IPS-NIHi11 (cell line): Measurements from ENCODE around the gene NEURL1.

Experiments
- DNase-seq: peaks from one replicate; pipeline ENCODE4 v3.0.0; 2012; ENCODE audit warnings: mixed read lengths, low spot score

NEURL1 gene

GRCh38 chr10:103584216-103585010 lies 90.9 kb downstream of the NEURL1 start:
- DNase-seq = peak; percentile 61

- no peak for DNase-seq
Observed at GRCh38 chr10:103585011-103585405, 91.5 kb downstream of the NEURL1 start.

GRCh38 chr10:103587073-103587472 lies 93.6 kb downstream of the NEURL1 start:
- no peak for DNase-seq

GRCh38 chr10:103589074-103589630 lies 95.6 kb downstream of the NEURL1 start:
- no peak for DNase-seq

- DNase-seq = no peak
Observed at GRCh38 chr10:103590060-103590459, 96.6 kb downstream of the NEURL1 start.

GRCh38 chr10:103590744-103591291 lies 97.3 kb downstream of the NEURL1 start:
- DNase-seq = no peak

- DNase-seq = peak; percentile 90
Observed at GRCh38 chr10:103592186-103593021, 98.9 kb downstream of the NEURL1 start.

GRCh38 chr10:103593022-103593570 lies 99.6 kb downstream of the NEURL1 start:
- no peak for DNase-seq

- DNase-seq = no peak
Observed at GRCh38 chr10:103595933-103596726, 102.6 kb downstream of the NEURL1 start.

- no peak for DNase-seq
Observed at GRCh38 chr10:103597003-103597402, 103.5 kb downstream of the NEURL1 start.

GRCh38 chr10:103598654-103599115 lies 105.2 kb downstream of the NEURL1 start:
- DNase-seq = peak; percentile 90

- DNase-seq = no peak
Observed at GRCh38 chr10:103599211-103599610, 105.7 kb downstream of the NEURL1 start.

GRCh38 chr10:103599907-103600306 lies 106.4 kb downstream of the NEURL1 start:
- no peak for DNase-seq

- DNase-seq = no peak
Observed at GRCh38 chr10:103600325-103600724, 106.8 kb downstream of the NEURL1 start.

GRCh38 chr10:103600956-103601569 lies 107.6 kb downstream of the NEURL1 start:
- no peak for DNase-seq

GRCh38 chr10:103602028-103602851 lies 108.7 kb downstream of the NEURL1 start:
- DNase-seq = no peak

- no peak for DNase-seq
Observed at GRCh38 chr10:103602852-103603155, 109.3 kb downstream of the NEURL1 start.

- no peak for DNase-seq
Observed at GRCh38 chr10:103603382-103603781, 109.9 kb downstream of the NEURL1 start.

- peak; percentile 76 for DNase-seq
Observed at GRCh38 chr10:103605359-103606096, 112.0 kb downstream of the NEURL1 start.
